ENCODE data around the gene TEX11. TPM values are rescaled to one million over a fixed set of nuclear protein-coding genes. Genes with fewer than 3 reads are reported as not detected.
"Not testable (repeated sequence)": the region's sequence is repeated elsewhere in the genome, so short reads cannot be mapped to it uniquely, and the experiment has no call there.

Gene TEX11
- total RNA-seq, 4 donors from 2014 or later, result not detected

DNA sequence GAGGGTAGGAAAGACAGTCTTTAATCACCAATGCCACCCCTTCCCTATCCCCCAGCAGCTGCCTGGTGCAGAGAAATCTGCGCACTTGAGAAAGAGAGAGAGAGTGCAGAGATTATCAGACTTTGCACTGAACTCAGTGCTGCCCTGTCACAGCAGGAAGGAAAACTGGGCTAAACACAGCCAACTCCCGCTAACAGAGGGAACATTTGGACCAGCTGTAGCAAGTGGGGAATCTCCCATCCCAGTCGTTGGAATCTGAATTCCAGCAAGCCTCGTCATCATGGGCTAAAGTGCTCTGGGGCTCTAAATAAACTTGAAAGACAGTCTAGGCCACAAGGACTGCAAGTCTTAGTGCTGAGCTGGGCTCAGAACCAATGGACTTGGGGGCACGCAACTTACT lies 295.2 kb downstream of the TEX11 start:
- no peak for DNase-seq (ENCODE audit: extremely low spot score)
- Histone ChIP-seq H3K27ac (replicated peaks in 1 of 4) (no peak overlapping the region), H3K9me3 (no peaks in the 10 kb centered on the region), H3K4me3 (no peak overlapping the region), H3K36me3 (no peaks in the 10 kb centered on the region), H3K4me1 (no peaks in the 10 kb centered on the region), H3K27me3 (peaks cover 0 to 3% (median 0%) of the 10 kb centered on the region in 4 donors)
- intact Hi-C loops (cut with DNase I), result no loop called here
- 88% methylated on average over 5 of the region's 5 CpGs for WGBS
- TF ChIP-seq EP300 (IDR thresholded peaks at IDR 0.05) (no peak), CTCF (IDR thresholded peaks at IDR 0.05) (no peak), POLR2A (IDR thresholded peaks at IDR 0.05; ENCODE audit: low read depth) (no peak), POLR2AphosphoS5 (IDR thresholded peaks at IDR 0.05) (no peak)

GRCh38 chrX:70605352-70605751 lies 303.2 kb downstream of the TEX11 start:
- no peaks in the 10 kb centered on the region for H3K9me3 ChIP-seq
- 64% methylated on average over 1 of the region's 1 CpG for WGBS
- H3K36me3 ChIP-seq, result no peaks in the 10 kb centered on the region
- no peaks in the 10 kb centered on the region for H3K27me3 ChIP-seq
- DNase-seq (ENCODE audit: extremely low spot score), result no peak
- intact Hi-C loops (cut with DNase I), result no loop called here
- H3K4me1 ChIP-seq, result no peaks in the 10 kb centered on the region
- TF ChIP-seq EP300 (IDR thresholded peaks at IDR 0.05), result no peak
- no peak for TF ChIP-seq CTCF (IDR thresholded peaks at IDR 0.05)
- no peak overlapping the region for H3K4me3 ChIP-seq
- no peak overlapping the region for H3K27ac ChIP-seq (replicated peaks in 1 of 4)

DNA sequence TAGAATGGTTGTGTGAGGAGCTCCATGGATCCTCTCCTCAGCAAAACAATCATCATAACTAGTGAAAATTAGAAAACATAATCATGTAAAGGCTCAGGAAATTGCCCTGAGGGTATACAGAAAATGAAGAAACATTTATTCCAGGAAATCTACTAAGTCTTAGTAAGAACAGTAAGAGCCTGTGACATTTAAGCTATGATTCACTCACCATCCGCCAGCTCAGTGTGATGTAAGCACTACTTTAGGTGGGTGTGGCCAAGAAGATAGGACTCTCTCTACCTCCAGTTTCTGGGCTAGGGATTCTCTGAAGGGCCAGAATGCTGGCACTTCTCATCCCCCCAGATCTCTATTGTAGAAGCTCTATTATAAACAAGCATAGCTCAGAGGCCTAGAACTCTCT lies 316.4 kb downstream of the TEX11 start:
- 62% methylated on average over 1 of the region's 1 CpG for WGBS
- intact Hi-C loops (cut with DNase I), result no loop called here
- H3K27ac ChIP-seq (replicated peaks in 1 of 4), result no peak overlapping the region
- H3K4me1 ChIP-seq, result no peaks in the 10 kb centered on the region
- H3K9me3 ChIP-seq, result no peaks in the 10 kb centered on the region
- no peak for DNase-seq (ENCODE audit: extremely low spot score)
- no peak overlapping the region for H3K4me3 ChIP-seq
- H3K36me3 ChIP-seq, result no peaks in the 10 kb centered on the region
- no peaks in the 10 kb centered on the region for H3K27me3 ChIP-seq
- TF ChIP-seq CTCF (IDR thresholded peaks at IDR 0.05) (no peak), POLR2AphosphoS5 (IDR thresholded peaks at IDR 0.05) (no peak), EP300 (IDR thresholded peaks at IDR 0.05) (no peak), POLR2A (IDR thresholded peaks at IDR 0.05; ENCODE audit: low read depth) (no peak)

DNA sequence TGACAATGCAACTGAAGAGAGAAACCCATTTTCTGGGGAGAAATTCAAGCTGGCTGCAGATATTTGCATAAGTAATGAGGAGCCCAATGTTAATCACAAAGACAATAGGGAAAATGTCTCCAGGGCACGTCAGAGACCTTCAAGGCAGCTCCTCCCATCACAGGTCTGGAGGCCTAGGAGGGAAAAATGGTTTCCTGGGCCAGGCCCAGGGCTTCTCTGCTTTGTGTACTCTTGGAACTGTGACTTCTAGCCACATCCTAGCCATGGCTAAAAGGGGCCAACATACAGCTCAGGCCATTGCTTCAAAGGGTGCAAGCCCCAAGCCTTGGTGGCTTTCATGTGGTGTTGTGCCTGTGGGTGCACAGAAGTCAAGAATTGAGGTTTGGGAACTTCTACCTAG lies 321.4 kb downstream of the TEX11 start:
- intact Hi-C loops (cut with DNase I); H3K27ac ChIP-seq (replicated peaks in 1 of 4); DNase-seq (ENCODE audit: extremely low spot score); H3K27me3 ChIP-seq; H3K36me3 ChIP-seq; H3K4me1 ChIP-seq; H3K9me3 ChIP-seq; H3K4me3 ChIP-seq: not testable (repeated sequence)
- 7% methylated on average over 1 of the region's 1 CpG for WGBS

DNA sequence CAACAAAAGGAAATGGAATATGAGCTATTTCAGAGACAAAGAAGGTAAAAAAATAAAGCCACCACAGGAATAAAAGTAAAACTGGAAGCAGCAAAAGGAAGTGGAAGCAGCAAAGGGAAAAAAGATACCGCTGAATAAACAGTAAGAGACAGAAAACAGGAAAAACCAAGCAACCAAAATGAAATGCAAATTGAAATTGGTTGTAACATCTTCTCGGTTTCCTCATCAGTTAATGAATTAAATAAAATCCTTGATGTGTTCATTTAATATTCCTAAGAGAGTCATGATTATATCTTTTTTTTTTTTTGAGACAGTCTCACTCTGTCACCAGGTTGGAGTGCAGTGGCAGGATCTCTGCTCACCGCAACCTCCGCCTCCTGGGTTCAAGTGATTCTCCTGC lies 331.1 kb downstream of the TEX11 start:
- WGBS, result 79% methylated on average over 4 of the region's 4 CpGs
- H3K36me3 ChIP-seq, result no peaks in the 10 kb centered on the region
- no peaks in the 10 kb centered on the region for H3K4me1 ChIP-seq
- no peak overlapping the region for H3K4me3 ChIP-seq
- no peak overlapping the region for H3K27ac ChIP-seq (replicated peaks in 1 of 4)
- intact Hi-C loops (cut with DNase I), result no loop called here
- TF ChIP-seq POLR2A (IDR thresholded peaks at IDR 0.05; ENCODE audit: low read depth) (no peak), POLR2AphosphoS5 (IDR thresholded peaks at IDR 0.05) (no peak), CTCF (IDR thresholded peaks at IDR 0.05) (no peak), EP300 (IDR thresholded peaks at IDR 0.05) (no peak)
- peaks cover 0 to 17% (median 4%) of the 10 kb centered on the region in 4 donors for H3K9me3 ChIP-seq
- H3K27me3 ChIP-seq, result no peaks in the 10 kb centered on the region
- no peak for DNase-seq (ENCODE audit: extremely low spot score)

- intact Hi-C loops (cut with DNase I); H3K27ac ChIP-seq (replicated peaks in 1 of 4); DNase-seq (ENCODE audit: extremely low spot score); H3K27me3 ChIP-seq; H3K36me3 ChIP-seq; H3K4me3 ChIP-seq; H3K4me1 ChIP-seq: not testable (repeated sequence)
- WGBS, result 94% methylated on average over 17 of the region's 21 CpGs
- peaks cover 0 to 11% (median 0%) of the 10 kb centered on the region in 4 donors for H3K9me3 ChIP-seq
Measured at GRCh38 chrX:70569922-70570576, 338.5 kb downstream of the TEX11 start.

Measured in esophagus muscularis mucosa (tissue), 4 donors.